Right hindlimb (tissue), 1 donor: ENCODE measurements around the gene BARX1.
A peak's percentile ranks its signal among the peaks of the same experiment; 100 is the strongest.
"Not testable (repeated sequence)": the region's sequence is repeated elsewhere in the genome, so short reads cannot be mapped to it uniquely, and the experiment has no call there.

Experiments used
- DNase-seq: peaks from one replicate; pipeline ENCODE4 v3.0.0-alpha.2; 2018

The BARX1 gene

GRCh38 chr9:93965830-93966577 lies 10.8 kb upstream of the BARX1 start:
- DNase-seq, result no peak

- no peak for DNase-seq
Observed at GRCh38 chr9:93964685-93965084, 9.5 kb upstream of the BARX1 start.

GRCh38 chr9:93963969-93964368 lies 8.8 kb upstream of the BARX1 start:
- DNase-seq, result no peak

- DNase-seq, result not testable (repeated sequence)
Observed at GRCh38 chr9:93963489-93963888, 8.3 kb upstream of the BARX1 start.

- DNase-seq, result peak; percentile 85
Observed at GRCh38 chr9:93962561-93963440, 7.6 kb upstream of the BARX1 start.

GRCh38 chr9:93962017-93962416 lies 6.9 kb upstream of the BARX1 start:
- no peak for DNase-seq

- DNase-seq, result no peak
Observed at GRCh38 chr9:93960971-93961841, 6.1 kb upstream of the BARX1 start.

GRCh38 chr9:93960221-93960970 lies 5.2 kb upstream of the BARX1 start:
- no peak for DNase-seq

- no peak for DNase-seq
Observed at GRCh38 chr9:93959739-93960154, 4.6 kb upstream of the BARX1 start.

GRCh38 chr9:93958819-93959682 lies 3.9 kb upstream of the BARX1 start:
- DNase-seq, result peak; percentile 50

GRCh38 chr9:93958121-93958818 lies 3.1 kb upstream of the BARX1 start:
- peak; percentile 65 for DNase-seq

- DNase-seq, result no peak
Observed at GRCh38 chr9:93955981-93956784, 1.0 kb upstream of the BARX1 start.

- DNase-seq, result no peak
Observed at GRCh38 chr9:93954434-93955061, 607 bp downstream of the BARX1 start.

GRCh38 chr9:93953496-93954433 lies 1.4 kb downstream of the BARX1 start:
- DNase-seq, result no peak

- DNase-seq, result no peak
Observed at GRCh38 chr9:93952784-93953495, 2.2 kb downstream of the BARX1 start.

- no peak for DNase-seq
Observed at GRCh38 chr9:93952119-93952783, 2.9 kb downstream of the BARX1 start.

GRCh38 chr9:93951655-93952118 lies 3.5 kb downstream of the BARX1 start:
- no peak for DNase-seq
